Liver (tissue), 9 donors: ENCODE measurements around the gene F2RL3. TPM values are rescaled to one million over a fixed set of nuclear protein-coding genes. Genes with fewer than 3 reads are reported as not detected.

Experiments used
- DNase-seq: peaks from one replicate; pipeline ENCODE4 v3.0.0-alpha.2; 2017; ENCODE audit warnings: low spot score
- H3K27ac ChIP-seq, 2 donors: one replicate each; pipeline ENCODE4 v1.7.0; 2013; ENCODE audit warnings: inconsistent platforms in 2 of 2, low read length in 2 of 2, control low read depth in 1 of 2, low read depth in 1 of 2, mild to moderate bottlenecking in 1 of 2
- H3K27me3 ChIP-seq, 4 donors: one replicate each; pipeline versions ENCODE4 v1.6.1 to v1.7.0; 2013; ENCODE audit warnings: low read length in 3 of 4, inconsistent platforms in 1 of 4, mild to moderate bottlenecking in 1 of 4, moderate library complexity in 1 of 4; ENCODE audit not compliant: control insufficient read depth in 4 of 4, insufficient read depth in 4 of 4
- H3K36me3 ChIP-seq, 4 donors: one replicate each; pipeline versions ENCODE4 v1.6.1 to v1.7.0; 2013; ENCODE audit warnings: low read length in 3 of 4, mild to moderate bottlenecking in 3 of 4, low read depth in 1 of 4, moderate library complexity in 1 of 4; ENCODE audit not compliant: control insufficient read depth in 4 of 4, insufficient read depth in 3 of 4
- H3K4me1 ChIP-seq, 4 donors: one replicate each; pipeline versions ENCODE4 v1.6.1 to v1.7.0; 2013; ENCODE audit warnings: low read length in 3 of 4, mild to moderate bottlenecking in 3 of 4, moderate library complexity in 1 of 4; ENCODE audit not compliant: control insufficient read depth in 4 of 4, insufficient read depth in 4 of 4
- H3K4me3 ChIP-seq, 3 donors: one replicate each; pipeline versions ENCODE4 v1.6.1 to v1.7.0; 2013; ENCODE audit warnings: low read length in 3 of 3, control low read depth in 1 of 3, low read depth in 1 of 3, mild to moderate bottlenecking in 1 of 3
- H3K9ac ChIP-seq, 2 donors: one replicate each; pipeline ENCODE4 v1.7.0; 2013; ENCODE audit warnings: low read length in 2 of 2, mild to moderate bottlenecking in 2 of 2, moderate library complexity in 2 of 2, control low read depth in 1 of 2, low read depth in 1 of 2
- H3K9me3 ChIP-seq, 4 donors: one replicate each; pipeline versions ENCODE4 v1.6.1 to v1.7.0; 2013; ENCODE audit warnings: low read length in 3 of 4; ENCODE audit not compliant: control insufficient read depth in 4 of 4
- CTCF ChIP-seq: fragments of 150-350 bp; IDR thresholded peaks from 2 replicates; pipeline ENCODE4 v1.5.1; 2017; ENCODE audit warnings: improper control_type of control experiment, low read depth, low read length; ENCODE audit not compliant: missing input control
- EGR1 ChIP-seq, 2 donors: IDR thresholded peaks; 2 replicates each; pipeline ENCODE4 v1.6.1; 2016 to 2018; ENCODE audit warnings: antibody characterized with exemption in 2 of 2, low read depth in 2 of 2
- FOXA1 ChIP-seq: IDR thresholded peaks from 2 replicates; pipeline ENCODE4 v1.6.1; 2016; ENCODE audit warnings: antibody characterized with exemption
- FOXA2 ChIP-seq: IDR thresholded peaks from 2 replicates; pipeline ENCODE4 v1.6.1; 2016; ENCODE audit warnings: antibody characterized with exemption
- GABPA ChIP-seq, 2 donors: IDR thresholded peaks in 1 of 2; conservative IDR thresholded peaks in 1 of 2; 2 replicates each; pipeline ENCODE4 v1.6.1; 2016; ENCODE audit warnings: antibody characterized with exemption in 2 of 2, mild to moderate bottlenecking in 1 of 2, moderate library complexity in 1 of 2
- HNF4A ChIP-seq, 2 donors: conservative IDR thresholded peaks; 2 replicates each; pipeline ENCODE4 v1.6.1; 2016; ENCODE audit warnings: antibody characterized with exemption in 2 of 2, mild to moderate bottlenecking in 2 of 2
- JUND ChIP-seq, 2 donors: IDR thresholded peaks; 2 replicates each; pipeline ENCODE4 v1.6.1; 2016; ENCODE audit warnings: antibody characterized with exemption in 2 of 2
- MAX ChIP-seq: IDR thresholded peaks from 2 replicates; pipeline ENCODE4 v1.6.1; 2016; ENCODE audit warnings: antibody characterized with exemption
- NR2F2 ChIP-seq: IDR thresholded peaks from 2 replicates; pipeline ENCODE4 v1.6.1; 2016; ENCODE audit warnings: antibody characterized with exemption
- REST ChIP-seq: IDR thresholded peaks from 2 replicates; pipeline ENCODE4 v1.6.1; 2016; ENCODE audit warnings: antibody characterized with exemption, mild to moderate bottlenecking
- RXRA ChIP-seq, 2 donors: IDR thresholded peaks; 2 replicates each; pipeline ENCODE4 v1.6.1; 2017 to 2018; ENCODE audit warnings: antibody characterized with exemption in 2 of 2, mild to moderate bottlenecking in 1 of 2
- SP1 ChIP-seq: IDR thresholded peaks from 2 replicates; pipeline ENCODE4 v1.6.1; 2018; ENCODE audit warnings: antibody characterized with exemption, mild to moderate bottlenecking
- TAF1 ChIP-seq: conservative IDR thresholded peaks from 2 replicates; pipeline ENCODE4 v1.6.1; 2016; ENCODE audit warnings: antibody characterized with exemption, mild to moderate bottlenecking
- YY1 ChIP-seq: IDR thresholded peaks from 2 replicates; pipeline ENCODE4 v1.6.1; 2016; ENCODE audit warnings: antibody characterized with exemption, mild to moderate bottlenecking
- ZBTB33 ChIP-seq: IDR thresholded peaks from 2 replicates; pipeline ENCODE4 v1.6.1; 2016; ENCODE audit warnings: antibody characterized with exemption
- WGBS: extraction: QIAGEN DNeasy Blood & Tissue Kit; methylation state at CpG from one replicate; pipeline ENCODE4 v1.1.7; 2013; 5-methylcytosine and 5-hydroxymethylcytosine counted together
- polyA plus RNA-seq, 2 donors: library from polyadenylated mRNA; stranded (reverse) in 1 of 2; unstranded in 1 of 2; fragments of 200-250 nt in 1 of 2; fragments of >200 nt in 1 of 2; fragmentation: Nextera tagmentation in 1 of 2; extraction: Ambion mirVana in 1 of 2; gene quantifications; one replicate each; pipeline versions ENCODE4 v1.2.1 to v1.2.3, GENCODE V29; 2013 to 2015
- total RNA-seq, 2 donors: library from RNA; depleted of rRNA; stranded (reverse); fragments of >200 nt; gene quantifications; one replicate each; pipeline ENCODE4 v1.2.3, GENCODE V29; 2014
- donor health status: healthy.
- donor health status: healthy.
- donor health status: healthy.
- donor health status: healthy.
- donor health status: healthy.

Gene F2RL3
- total and polyA plus RNA-seq, 4 donors = 0.08 to 1.6 (median 0.20) TPM

- no peak overlapping the region for H3K4me3 ChIP-seq
- 76% methylated on average over 19 of the region's 19 CpGs for WGBS
- no peaks in the 10 kb centered on the region for H3K36me3 ChIP-seq
- no peak overlapping the region for H3K27ac ChIP-seq
- H3K27me3 ChIP-seq = peaks cover 0 to 3% (median under 1%) of the 10 kb centered on the region in 4 donors
- no peaks in the 10 kb centered on the region for H3K9me3 ChIP-seq
- TF ChIP-seq YY1 = no peak
- TF ChIP-seq GABPA (IDR thresholded peaks at IDR 0.05 in 1 of 2, conservative IDR thresholded peaks at IDR 0.05 in 1 of 2) = no peak
- no peak for DNase-seq
- H3K9ac ChIP-seq = no peak overlapping the region
- H3K4me1 ChIP-seq = peaks cover 0 to 6% (median 4%) of the 10 kb centered on the region in 4 donors
Observed at GRCh38 chr19:16892868-16893685, 4.3 kb downstream of the F2RL3 start.

- Histone ChIP-seq H3K27ac (no peak overlapping the region), H3K4me3 (no peak overlapping the region), H3K9me3 (no peaks in the 10 kb centered on the region), H3K4me1 (peaks cover 0 to 6% (median 4%) of the 10 kb centered on the region in 4 donors), H3K27me3 (peaks cover 0 to 3% (median under 1%) of the 10 kb centered on the region in 4 donors), H3K36me3 (no peaks in the 10 kb centered on the region), H3K9ac (no peak overlapping the region)
- WGBS = 48% methylated on average over 14 of the region's 14 CpGs
- DNase-seq = no peak
- no peak for TF ChIP-seq RXRA (IDR thresholded peaks at IDR 0.05)
- peak; percentile 67 for TF ChIP-seq NR2F2
Observed at GRCh38 chr19:16893686-16893989, 4.8 kb downstream of the F2RL3 start.

- H3K27me3 ChIP-seq = peaks cover 0 to 3% (median under 1%) of the 10 kb centered on the region in 4 donors
- WGBS = 78% methylated on average over 7 of the region's 7 CpGs
- no peak overlapping the region for H3K9ac ChIP-seq
- no peak overlapping the region for H3K4me3 ChIP-seq
- no peak overlapping the region for H3K27ac ChIP-seq
- DNase-seq = no peak
- H3K36me3 ChIP-seq = no peaks in the 10 kb centered on the region
- H3K9me3 ChIP-seq = no peaks in the 10 kb centered on the region
- TF ChIP-seq GABPA (IDR thresholded peaks at IDR 0.05 in 1 of 2, conservative IDR thresholded peaks at IDR 0.05 in 1 of 2) = no peak
- TF ChIP-seq YY1 = no peak
- TF ChIP-seq FOXA1 = no peak
- TF ChIP-seq JUND (IDR thresholded peaks at IDR 0.05) = no peak
- no peak for TF ChIP-seq ZBTB33
- no peak for TF ChIP-seq CTCF
- no peak for TF ChIP-seq MAX
- TF ChIP-seq TAF1 = no peak
- TF ChIP-seq HNF4A (conservative IDR thresholded peaks at IDR 0.05) = no peak
- TF ChIP-seq REST = no peak
- TF ChIP-seq FOXA2 = no peak
- TF ChIP-seq EGR1 (IDR thresholded peaks at IDR 0.05; ENCODE audit: low read depth in 2 of 2) = no peak
- no peak for TF ChIP-seq SP1
- TF ChIP-seq NR2F2 = no peak
- no peak for TF ChIP-seq RXRA (IDR thresholded peaks at IDR 0.05)
- H3K4me1 ChIP-seq = peaks cover 0 to 6% (median 4%) of the 10 kb centered on the region in 4 donors
Observed at GRCh38 chr19:16894080-16894479, 5.3 kb downstream of the F2RL3 start.
